Measurements from ENCODE around the gene ENTPD6. TPM values are rescaled to one million over a fixed set of nuclear protein-coding genes. Genes with fewer than 3 reads are reported as not detected.

Gene ENTPD6
- total and polyA plus RNA-seq, 2 of the 4 experiments (the other 2 are of a cell fraction) = 61.1 to 98.6 TPM

DNA sequence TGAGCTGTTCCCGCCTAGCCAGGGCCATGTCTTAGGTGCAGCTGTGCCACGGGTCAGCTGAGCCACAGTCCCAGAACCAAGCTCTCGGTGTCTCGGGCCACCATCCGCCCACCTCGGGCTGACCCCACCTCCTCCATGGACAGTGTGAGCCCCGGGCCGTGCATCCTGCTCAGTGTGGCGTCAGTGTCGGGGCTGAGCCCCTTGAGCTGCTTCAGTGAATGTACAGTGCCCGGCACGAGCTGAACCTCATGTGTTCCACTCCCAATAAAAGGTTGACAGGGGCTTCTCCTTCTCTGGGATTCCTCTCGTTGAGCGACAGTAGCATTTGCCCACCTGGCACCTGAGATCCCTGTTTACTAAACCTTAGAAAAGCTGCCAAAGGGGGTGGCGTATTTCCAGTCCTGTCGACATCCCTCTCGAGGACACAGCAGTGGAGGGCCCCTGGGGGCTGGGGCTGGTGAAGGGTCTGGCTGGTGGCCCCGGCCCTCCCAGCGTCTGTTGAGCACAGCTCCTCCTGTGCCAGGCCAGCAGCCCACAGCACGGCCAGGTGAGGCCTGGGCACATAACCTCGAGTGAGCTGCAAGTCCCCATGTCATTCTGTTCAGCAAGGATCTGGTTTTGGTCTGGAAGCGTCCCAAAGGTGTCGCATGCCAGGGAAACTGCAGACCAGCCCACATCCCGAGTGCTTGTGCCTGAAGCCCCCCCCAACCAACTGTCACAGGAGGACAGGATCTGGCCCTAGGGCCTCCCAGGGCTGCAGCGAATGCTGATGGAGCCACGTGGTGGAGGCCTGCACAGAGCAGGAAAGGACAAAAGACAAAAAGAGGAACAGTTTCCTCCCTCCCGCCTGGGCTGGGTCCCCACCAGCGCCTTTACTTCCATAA lies 31.2 kb downstream of the ENTPD6 start:
- H3K36me3 ChIP-seq (ENCODE audit: control insufficient read depth, insufficient read depth, low read length) = peaks cover 7% of the 10 kb centered on the region; the same call in 1 of the 2 replicates
- peaks cover 11% of the 10 kb centered on the region for H3K4me1 ChIP-seq (ENCODE audit: control insufficient read depth, insufficient read depth, low read length)
- dilution Hi-C loops (cut with HindIII; ENCODE audit: low sequenced_read_pairs, unreplicated experiment) (no loop called here), in situ Hi-C loops (cut with MboI; ENCODE audit: low sequenced_read_pairs) (no loop called here), intact Hi-C loops (cut with micrococcal nuclease) (no loop called here)
- H2AFZ ChIP-seq (replicated peaks; ENCODE audit: low read length, poor library complexity) = no peak overlapping the region
- H4K91ac ChIP-seq (ENCODE audit: insufficient read depth, low read depth, low read length) = peak overlapping the region; percentile 64
- H3K9me3 ChIP-seq (ENCODE audit: control insufficient read depth, insufficient read depth, low read length) = no peaks in the 10 kb centered on the region
- H3K9ac ChIP-seq (ENCODE audit: low read depth, low read length) = no peak overlapping the region
- H3K18ac ChIP-seq (ENCODE audit: low read depth, low read length) = no peak overlapping the region
- no peak overlapping the region for H3K4me3 ChIP-seq (ENCODE audit: insufficient read depth, low read depth, low read length)
- H3K27ac ChIP-seq (ENCODE audit: insufficient read depth, low read length) = no peak overlapping the region
- no peak overlapping the region for H3K23ac ChIP-seq (ENCODE audit: low read depth, low read length)
- H2BK120ac ChIP-seq (ENCODE audit: low read depth, low read length) = peak overlapping the region; percentile 42
- peak overlapping the region in 1 of 2 experiments; percentile 31; a peak in 1 of 4 replicates for H4K8ac ChIP-seq (ENCODE audit: low read depth in 2 of 2, low read length in 2 of 2)
- H3K9me1 ChIP-seq (ENCODE audit: insufficient read depth, low read length) = peaks cover 13% of the 10 kb centered on the region
- no peak overlapping the region for H4K5ac ChIP-seq (ENCODE audit: low read depth, low read length)
- no peak overlapping the region for H3K14ac ChIP-seq (replicated peaks; ENCODE audit: low read depth, low read length)
- no peak overlapping the region for H2AK9ac ChIP-seq (replicated peaks; ENCODE audit: low read depth, low read length, poor library complexity)
- peak overlapping the region; percentile 71 for H3K4ac ChIP-seq (ENCODE audit: low read depth, low read length)
- no peak for ATAC-seq (ENCODE audit: low read depth)
- WGBS, 2 experiments (ENCODE audit: extremely low coverage in 2 of 2, insufficient read length in 1 of 2) = 94% methylated on average over 7 of the region's 28 CpGs; no CpG with 5 or more reads in 1 of the 2 experiments
- H2BK20ac ChIP-seq (ENCODE audit: low read depth, low read length) = peak overlapping the region; percentile 34
- CTCF ChIA-PET = no interaction called here
- H2AK5ac ChIP-seq (ENCODE audit: low read depth, low read length) = peak overlapping the region; percentile 79
- H3K4me2 ChIP-seq (ENCODE audit: low read depth, low read length) = no peak overlapping the region
- no peaks in the 10 kb centered on the region for H3K27me3 ChIP-seq (ENCODE audit: control insufficient read depth, insufficient read depth, low read length)
- no TSS peak for BruUV-seq (replicated peaks)
- peaks cover 0 to 12% of the 10 kb centered on the region in 2 experiments; a peak in 2 of 4 replicates for H3K79me1 ChIP-seq (ENCODE audit: low read depth in 1 of 2, low read length in 2 of 2)
- no peak for DNase-seq
- no peaks in the 10 kb centered on the region for H4K20me1 ChIP-seq (ENCODE audit: insufficient read depth, low read length)
- H3K56ac ChIP-seq (ENCODE audit: extremely low read depth, insufficient read depth, low read length) = no peak overlapping the region
- peak overlapping the region; percentile 24; the same call in 2 of the 3 replicates for H2BK15ac ChIP-seq (ENCODE audit: low read depth, low read length)
- POLR2A ChIA-PET (ENCODE audit: unreplicated experiment) = no interaction called here
- no peak overlapping the region for H2BK5ac ChIP-seq (ENCODE audit: low read depth, low read length, poor library complexity, severe bottlenecking)
- no peak for TF ChIP-seq RFX5 (IDR thresholded peaks at IDR 0.05; ENCODE audit: low read depth, low read length)
- no peak for TF ChIP-seq RCOR1 (IDR thresholded peaks at IDR 0.05; ENCODE audit: insufficient replicate concordance, low read length)
- no peak for TF ChIP-seq BHLHE40 (IDR thresholded peaks at IDR 0.05; ENCODE audit: low read depth, low read length)
- TF ChIP-seq CEBPB (IDR thresholded peaks at IDR 0.05; ENCODE audit: low read depth, low read length) = no peak
- TF ChIP-seq, protein P1, sequence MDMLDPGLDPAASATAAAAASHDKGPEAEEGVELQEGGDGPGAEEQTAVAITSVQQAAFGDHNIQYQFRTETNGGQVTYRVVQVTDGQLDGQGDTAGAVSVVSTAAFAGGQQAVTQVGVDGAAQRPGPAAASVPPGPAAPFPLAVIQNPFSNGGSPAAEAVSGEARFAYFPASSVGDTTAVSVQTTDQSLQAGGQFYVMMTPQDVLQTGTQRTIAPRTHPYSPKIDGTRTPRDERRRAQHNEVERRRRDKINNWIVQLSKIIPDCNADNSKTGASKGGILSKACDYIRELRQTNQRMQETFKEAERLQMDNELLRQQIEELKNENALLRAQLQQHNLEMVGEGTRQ (IDR thresholded peaks at IDR 0.05; ENCODE audit: low read depth, low read length) = no peak
- no peak for TF ChIP-seq RAD21 (IDR thresholded peaks at IDR 0.05; ENCODE audit: low read length)
- TF ChIP-seq FOS (IDR thresholded peaks at IDR 0.05; ENCODE audit: low read depth, low read length) = no peak
- TF ChIP-seq MAFK (IDR thresholded peaks at IDR 0.05; ENCODE audit: low read depth, low read length) = no peak
- TF ChIP-seq CHD1 (IDR thresholded peaks at IDR 0.05; ENCODE audit: low read depth, low read length) = no peak
- TF ChIP-seq SMC3 (IDR thresholded peaks at IDR 0.05; ENCODE audit: low read depth, low read length) = no peak
- no peak for TF ChIP-seq POLR2A (IDR thresholded peaks at IDR 0.05; ENCODE audit: low read depth, low read length)
- TF ChIP-seq MAZ (IDR thresholded peaks at IDR 0.05; ENCODE audit: borderline replicate concordance, low read depth, low read length) = no peak
- no peak for TF ChIP-seq MXI1 (IDR thresholded peaks at IDR 0.05; ENCODE audit: borderline replicate concordance, low read depth, low read length)
- no peak for TF ChIP-seq NFE2L2 (IDR thresholded peaks at IDR 0.05; ENCODE audit: low read depth, low read length)
- TF ChIP-seq, protein P2, sequence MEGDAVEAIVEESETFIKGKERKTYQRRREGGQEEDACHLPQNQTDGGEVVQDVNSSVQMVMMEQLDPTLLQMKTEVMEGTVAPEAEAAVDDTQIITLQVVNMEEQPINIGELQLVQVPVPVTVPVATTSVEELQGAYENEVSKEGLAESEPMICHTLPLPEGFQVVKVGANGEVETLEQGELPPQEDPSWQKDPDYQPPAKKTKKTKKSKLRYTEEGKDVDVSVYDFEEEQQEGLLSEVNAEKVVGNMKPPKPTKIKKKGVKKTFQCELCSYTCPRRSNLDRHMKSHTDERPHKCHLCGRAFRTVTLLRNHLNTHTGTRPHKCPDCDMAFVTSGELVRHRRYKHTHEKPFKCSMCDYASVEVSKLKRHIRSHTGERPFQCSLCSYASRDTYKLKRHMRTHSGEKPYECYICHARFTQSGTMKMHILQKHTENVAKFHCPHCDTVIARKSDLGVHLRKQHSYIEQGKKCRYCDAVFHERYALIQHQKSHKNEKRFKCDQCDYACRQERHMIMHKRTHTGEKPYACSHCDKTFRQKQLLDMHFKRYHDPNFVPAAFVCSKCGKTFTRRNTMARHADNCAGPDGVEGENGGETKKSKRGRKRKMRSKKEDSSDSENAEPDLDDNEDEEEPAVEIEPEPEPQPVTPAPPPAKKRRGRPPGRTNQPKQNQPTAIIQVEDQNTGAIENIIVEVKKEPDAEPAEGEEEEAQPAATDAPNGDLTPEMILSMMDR (conservative IDR thresholded peaks at IDR 0.05; ENCODE audit: low read depth, low read length) = no peak

All from IMR-90 (cell line).